Ovary (tissue), 9 donors: ENCODE results near the gene FTO. TPM values are rescaled to one million over a fixed set of nuclear protein-coding genes. Genes with fewer than 3 reads are reported as not detected.

Experiments
- DNase-seq, 5 donors: peaks; one replicate each; pipeline ENCODE4 v3.0.0-alpha.2; 2019 to 2020
- H3K27ac ChIP-seq, 2 donors: fragments of 200-600 bp; one replicate each; pipeline versions ENCODE4 v1.5.1 to v1.8.0; 2019 to 2022
- H3K27me3 ChIP-seq: fragments of 200-600 bp; one replicate; pipeline ENCODE4 v1.8.0; 2022
- H3K36me3 ChIP-seq: fragments of 200-600 bp; sonication (generic); one replicate; pipeline ENCODE4 v1.5.1; 2019
- H3K4me1 ChIP-seq: one replicate; pipeline ENCODE4 v1.8.1; 2013; ENCODE audit warnings: mild to moderate bottlenecking, moderate library complexity; ENCODE audit not compliant: insufficient read depth
- H3K4me3 ChIP-seq: fragments of 200-600 bp; sonication (generic); one replicate; pipeline ENCODE4 v1.5.1; 2017
- H3K9me3 ChIP-seq, 2 donors: fragments of 200-600 bp in 1 of 2; sonication (generic) in 1 of 2; one replicate each; pipeline versions ENCODE4 v1.5.1 to v1.8.1; 2013 to 2019; ENCODE audit warnings: mild to moderate bottlenecking in 1 of 2, moderate library complexity in 1 of 2
- CTCF ChIP-seq, 3 donors: fragments of 450-650 bp in 2 of 3; fragments of 200-600 bp in 1 of 3; IDR thresholded peaks; one replicate each; pipeline versions ENCODE4 v1.5.1 to v1.8.0; 2016 to 2022; ENCODE audit warnings: antibody characterized with exemption in 3 of 3, mild to moderate bottlenecking in 1 of 3
- EP300 ChIP-seq: sonication (generic); formaldehyde crosslinking; IDR thresholded peaks from one replicate; pipeline ENCODE4 v1.6.1; 2017; ENCODE audit warnings: antibody characterized with exemption
- POLR2A ChIP-seq: fragments of 450-650 bp; IDR thresholded peaks from one replicate; pipeline ENCODE4 v1.6.1; 2017; ENCODE audit warnings: antibody characterized with exemption, mild to moderate bottlenecking, moderate library complexity
- WGBS, 3 donors: extraction: QIAGEN DNeasy Blood & Tissue Kit in 1 of 3; methylation state at CpG; one replicate each; pipeline versions ENCODE4 v1.1.5 to v1.1.7; 2013 to 2017; 5-methylcytosine and 5-hydroxymethylcytosine counted together
- intact Hi-C, 4 donors: fragments of 100-400 bp; cut with DNase I; formaldehyde crosslinking; loops; one replicate each; pipeline versions ENCODE4 v1.11.0 to v1.15.1; 2022 to 2023
- polyA plus RNA-seq, 2 donors: library from polyadenylated mRNA; stranded (reverse); fragments of 200-250 nt in 1 of 2; fragments of 350-450 nt in 1 of 2; fragmentation: Illumina TruSeq in 1 of 2; extraction: RNeasy Lipid Tissue Mini Kit (QIAGEN cat#74804) in 1 of 2; gene quantifications; one replicate each; pipeline ENCODE4 v1.2.3, GENCODE V29; 2013 to 2014
- total RNA-seq, 7 donors: library from RNA; depleted of rRNA in 2 of 7; stranded (reverse); fragments of >200 nt in 2 of 7; fragmentation: NEBNext Ultra II Directional in 3 of 7; extraction: Animal tissue kit (Norgen Biotek cat#: 25700) in 3 of 7; gene quantifications; one replicate each; pipeline versions ENCODE4 v1.1.0 to v1.2.4, GENCODE V29; 2016 to 2023
- donor health status: DM: no; HTN: no; CAD: no; lungs with moderate emphysema.
- donor health status: DM: no; HTN: no; CAD: no.
- donor health status: Bipolar disorder and iron deficiency.
- donor health status: DM: yes; HTN: yes; CAD: no.
- donor health status: DM: no; HTN: no; CAD: no.
- donor health status: DM: yes; HTN: yes; CAD: no.

FTO gene
- total and polyA plus RNA-seq, 9 donors, result 43.6 to 128 (median 91.4) TPM

- Histone ChIP-seq H3K36me3 (no peaks in the 10 kb centered on the region), H3K27me3 (no peaks in the 10 kb centered on the region), H3K4me3 (no peak overlapping the region), H3K4me1 (no peaks in the 10 kb centered on the region), H3K9me3 (no peaks in the 10 kb centered on the region), H3K27ac (no peak overlapping the region)
- no peak for DNase-seq
- intact Hi-C loops, result no loop called here
- TF ChIP-seq EP300 (no peak), CTCF (IDR thresholded peaks at IDR 0.05) (no peak), POLR2A (no peak)
- WGBS, 3 donors, result 71 to 84% (median 82%) methylated on average over 4 of the region's 4 CpGs
These were observed 323.1 kb downstream of the FTO start for GRCh38 chr16:54027062-54027461.

DNA sequence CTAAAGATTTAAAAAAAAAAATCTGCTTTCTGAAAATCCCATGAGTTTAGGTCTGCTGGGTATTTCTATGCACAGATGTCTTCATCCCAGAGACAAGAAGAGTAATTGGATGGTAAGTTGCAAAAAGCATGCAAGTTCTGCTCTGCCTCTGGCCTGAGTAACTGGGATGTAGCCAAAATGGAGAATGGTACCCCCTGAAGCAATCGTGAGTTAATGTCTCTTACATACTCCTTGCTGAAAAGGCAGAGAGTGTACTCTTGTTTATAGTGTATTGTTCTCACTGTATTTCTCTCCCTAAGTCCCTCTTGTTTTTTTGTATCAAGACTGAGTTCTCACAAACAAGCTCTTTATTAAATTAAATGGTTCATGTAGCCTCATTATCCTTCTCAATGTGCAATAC is 323.6 kb downstream of the FTO start:
- H3K9me3 ChIP-seq, result no peaks in the 10 kb centered on the region
- intact Hi-C loops, result no loop called here
- DNase-seq, result no peak
- no peak overlapping the region for H3K4me3 ChIP-seq
- no peaks in the 10 kb centered on the region for H3K4me1 ChIP-seq
- TF ChIP-seq CTCF (IDR thresholded peaks at IDR 0.05) (no peak), POLR2A (no peak), EP300 (no peak)
- no peaks in the 10 kb centered on the region for H3K27me3 ChIP-seq
- WGBS, 3 donors, result 71 to 77% (median 72%) methylated on average over 1 of the region's 1 CpG
- no peaks in the 10 kb centered on the region for H3K36me3 ChIP-seq
- no peak overlapping the region for H3K27ac ChIP-seq

GRCh38 chr16:54027995-54028394 is 324.0 kb downstream of the FTO start:
- Histone ChIP-seq H3K4me3 (no peak overlapping the region), H3K4me1 (no peaks in the 10 kb centered on the region), H3K36me3 (no peaks in the 10 kb centered on the region), H3K9me3 (no peaks in the 10 kb centered on the region), H3K27me3 (no peaks in the 10 kb centered on the region), H3K27ac (no peak overlapping the region)
- 80 to 87% (median 81%) methylated on average over 3 of the region's 3 CpGs for WGBS, 3 donors
- intact Hi-C loops, result no loop called here
- DNase-seq, result no peak
- TF ChIP-seq POLR2A (no peak), CTCF (IDR thresholded peaks at IDR 0.05) (no peak), EP300 (no peak)

DNA sequence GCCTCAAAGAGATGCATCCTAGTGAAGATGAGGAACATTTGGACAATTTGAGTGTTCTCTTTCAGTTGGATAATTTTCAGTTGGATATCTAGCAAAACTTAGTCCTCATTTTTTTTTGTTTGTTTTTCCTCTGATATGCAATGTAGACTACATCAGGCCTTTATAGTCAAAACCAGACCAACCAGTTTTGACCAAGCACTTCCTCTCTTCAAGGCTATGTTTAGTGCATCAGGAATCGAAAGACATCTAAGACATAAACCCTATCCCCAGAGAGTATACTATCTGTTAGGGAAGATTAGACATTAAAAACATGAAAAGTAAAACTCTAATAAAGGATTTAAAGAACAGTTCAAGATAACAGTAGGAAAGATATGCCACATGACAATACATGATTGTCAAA is 326.5 kb downstream of the FTO start:
- Histone ChIP-seq H3K27me3 (no peaks in the 10 kb centered on the region), H3K4me3 (no peak overlapping the region), H3K4me1 (no peaks in the 10 kb centered on the region), H3K9me3 (no peaks in the 10 kb centered on the region), H3K36me3 (no peaks in the 10 kb centered on the region), H3K27ac (no peak overlapping the region)
- no peak for TF ChIP-seq POLR2A
- no peak for TF ChIP-seq EP300
- TF ChIP-seq CTCF (IDR thresholded peaks at IDR 0.05), result no peak
- WGBS, 3 donors, result 79 to 96% (median 89%) methylated on average over 1 of the region's 1 CpG
- DNase-seq, result no peak
- intact Hi-C loops, result no loop called here
